SIG-M5 treated with dmso at 0.1 percent for 504 hours (cell line): Measurements from ENCODE around the gene ABCA10.
"Not testable (repeated sequence)": the region's sequence is repeated elsewhere in the genome, so short reads cannot be mapped to it uniquely, and the experiment has no call there.

ENCODE experiments used
- DNase-seq: peaks from one replicate; lab custom pipeline; 2025; ENCODE audit not compliant: unreplicated experiment; lab: John Stamatoyannopoulos, UW

Gene ABCA10

DNA sequence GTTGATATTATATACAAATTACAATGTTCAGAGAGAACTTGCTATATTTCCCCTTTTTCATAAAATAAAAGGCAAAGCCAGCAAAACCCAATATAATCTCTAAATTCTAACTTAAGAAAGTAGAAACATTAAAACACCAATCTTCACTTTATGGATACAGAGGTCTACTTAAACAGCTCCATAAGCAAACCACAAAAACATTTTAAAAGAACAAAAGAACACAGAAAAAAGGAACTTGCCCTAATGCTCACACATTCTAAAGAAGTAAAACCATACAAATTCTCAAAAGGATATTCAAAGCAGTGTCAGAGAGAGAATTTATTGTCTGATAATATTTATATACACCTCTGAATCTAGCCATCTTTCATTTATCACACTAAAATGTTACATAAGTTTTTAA, 606 bp downstream of the ABCA10 start:
- no peak for DNase-seq

DNA sequence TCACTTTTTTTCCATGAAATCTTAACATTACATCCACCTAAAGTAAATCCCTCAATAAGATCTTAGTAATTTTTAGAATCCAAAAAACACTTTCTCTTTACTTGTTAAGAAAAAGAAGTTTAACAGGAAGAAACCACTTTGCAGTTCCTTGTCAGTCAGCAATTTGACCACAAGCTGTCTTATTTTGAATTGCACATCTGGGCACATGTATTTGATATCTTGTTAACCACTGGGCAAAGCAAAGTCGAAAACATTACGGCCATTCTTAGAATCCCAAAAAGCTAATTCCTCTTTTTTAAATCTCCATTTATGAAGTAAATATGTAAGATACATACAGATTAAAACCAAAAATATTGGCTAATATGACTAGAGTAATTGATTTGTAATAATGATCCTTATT, 1.1 kb downstream of the ABCA10 start:
- DNase-seq = no peak

- DNase-seq = no peak
Measured at GRCh38 chr17:69223809-69224208, 4.8 kb downstream of the ABCA10 start.

DNA sequence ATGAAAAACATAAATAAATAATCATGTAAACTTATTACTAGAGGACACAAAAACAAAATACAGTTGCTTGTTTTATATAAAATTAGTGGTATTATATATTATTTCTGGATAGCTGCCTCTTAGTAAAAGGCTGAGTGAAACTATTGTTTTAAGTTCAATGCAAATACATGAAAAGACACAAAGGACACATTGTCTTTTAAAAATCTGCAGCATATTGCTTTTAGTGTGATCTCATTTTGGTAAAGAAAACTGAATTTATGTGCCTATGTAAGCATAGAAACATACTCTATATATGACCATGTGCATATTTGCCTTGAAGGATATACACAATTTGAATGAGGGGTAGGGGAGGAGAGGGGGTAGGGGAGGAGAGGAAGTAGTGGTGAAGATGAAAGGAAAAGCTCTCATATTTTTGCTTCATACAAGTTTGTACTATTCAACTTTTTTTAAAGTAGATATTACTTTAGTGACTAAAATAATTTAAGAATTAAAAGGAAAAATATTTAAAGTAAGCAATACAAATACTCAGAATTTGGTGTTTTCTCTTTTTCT, 5.8 kb downstream of the ABCA10 start:
- DNase-seq = no peak

DNA sequence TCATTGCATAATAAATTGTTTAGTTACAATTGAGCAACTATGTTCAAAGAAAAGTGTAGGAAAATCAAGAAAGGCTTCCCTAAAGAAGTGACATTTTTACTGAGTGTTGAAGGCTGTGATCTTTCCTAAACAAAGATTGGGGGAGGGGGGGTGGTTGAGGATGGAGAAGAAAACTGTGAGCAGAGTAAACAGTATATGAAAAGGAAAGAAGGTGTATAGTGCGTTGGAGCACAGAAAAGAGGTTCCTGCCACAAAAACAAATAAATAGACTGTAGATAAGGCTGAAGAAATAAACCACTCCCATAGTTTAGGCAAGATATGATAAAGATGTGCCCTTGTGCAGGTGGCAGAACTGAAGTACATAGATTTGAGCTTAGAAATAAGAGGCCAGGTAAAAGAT, 8.5 kb downstream of the ABCA10 start:
- no peak for DNase-seq

- DNase-seq = no peak
Measured at GRCh38 chr17:69218986-69219385, 9.6 kb downstream of the ABCA10 start.

DNA sequence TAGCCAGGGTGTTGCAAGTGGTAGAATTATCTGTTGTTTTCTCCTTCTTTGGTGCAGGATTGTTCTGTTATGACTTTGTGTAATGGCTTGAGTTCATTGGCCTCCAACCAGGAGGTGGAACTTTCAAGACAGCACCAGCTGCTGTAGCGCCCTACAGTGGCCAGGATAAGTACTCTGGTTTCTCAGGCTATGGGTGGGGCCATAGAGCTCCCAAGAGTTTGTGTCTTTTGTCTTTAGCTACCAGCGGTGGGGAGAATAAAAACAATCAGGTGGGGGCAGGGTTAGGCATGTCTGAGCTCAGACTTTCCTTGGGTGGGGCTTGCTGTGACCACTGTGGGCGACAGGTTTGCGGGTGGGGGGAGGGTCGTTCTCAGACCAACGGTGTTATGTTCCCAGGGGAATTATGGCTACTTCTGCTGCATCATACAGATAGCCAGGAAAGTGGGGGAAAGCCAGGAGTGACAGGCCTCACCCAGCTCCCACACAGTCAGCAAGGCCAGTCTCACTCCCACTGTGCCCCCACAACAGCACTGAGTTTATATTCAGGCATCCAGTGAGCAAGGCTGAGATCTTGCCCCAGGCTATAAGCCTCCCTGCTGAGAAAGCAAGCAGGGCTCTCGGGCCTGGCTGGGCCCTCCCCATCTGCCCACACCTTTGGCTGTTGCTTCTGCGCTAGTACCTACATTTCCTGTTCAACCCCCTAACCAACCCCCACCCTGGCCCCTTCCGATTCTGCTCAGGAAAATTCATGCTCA, 15.4 kb downstream of the ABCA10 start:
- no peak for DNase-seq

GRCh38 chr17:69208640-69209039, 20.0 kb downstream of the ABCA10 start:
- no peak for DNase-seq

- peak; percentile 44 for DNase-seq
Measured at GRCh38 chr17:69207151-69207550, 21.5 kb downstream of the ABCA10 start.

DNA sequence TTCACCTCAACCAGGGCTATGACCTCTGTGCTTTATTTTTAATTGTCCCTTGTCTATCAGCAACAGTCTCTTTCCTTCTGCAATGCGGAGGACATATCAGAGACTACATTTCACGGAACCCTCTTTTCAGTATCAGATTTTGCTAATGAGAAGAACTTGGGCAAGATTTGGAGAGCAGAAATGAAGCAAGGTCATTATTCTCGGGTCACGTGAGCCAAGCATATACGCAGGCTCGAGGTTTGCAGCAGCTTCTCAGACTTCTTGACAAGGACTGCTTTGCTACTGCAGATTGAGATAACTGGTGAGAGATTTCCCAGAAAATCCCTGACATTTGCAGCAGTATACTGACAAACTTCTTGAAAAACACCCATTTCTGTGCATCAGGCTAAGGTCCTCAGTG, 30.4 kb downstream of the ABCA10 start:
- DNase-seq = no peak

- DNase-seq = not testable (repeated sequence)
Measured at GRCh38 chr17:69196105-69196653, 32.4 kb downstream of the ABCA10 start.

DNA sequence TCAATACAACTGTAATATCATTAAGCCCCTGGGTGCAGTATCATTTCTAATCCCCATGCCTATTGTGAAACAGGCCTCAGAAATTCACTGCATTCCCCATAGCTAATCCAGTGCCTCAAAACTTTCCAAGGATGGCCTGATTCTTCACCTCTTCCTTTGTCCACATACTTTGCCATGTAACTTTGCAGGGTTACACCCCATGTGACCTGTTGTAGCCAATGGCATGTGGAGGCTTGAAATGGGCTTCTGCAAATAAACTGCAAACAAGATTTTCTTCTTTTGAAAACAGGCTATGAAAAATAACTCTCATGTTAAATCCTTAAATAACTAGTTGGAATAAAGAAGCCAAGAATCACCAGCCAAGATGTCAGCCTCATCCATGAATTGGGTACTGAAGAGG, 35.9 kb downstream of the ABCA10 start:
- no peak for DNase-seq

DNA sequence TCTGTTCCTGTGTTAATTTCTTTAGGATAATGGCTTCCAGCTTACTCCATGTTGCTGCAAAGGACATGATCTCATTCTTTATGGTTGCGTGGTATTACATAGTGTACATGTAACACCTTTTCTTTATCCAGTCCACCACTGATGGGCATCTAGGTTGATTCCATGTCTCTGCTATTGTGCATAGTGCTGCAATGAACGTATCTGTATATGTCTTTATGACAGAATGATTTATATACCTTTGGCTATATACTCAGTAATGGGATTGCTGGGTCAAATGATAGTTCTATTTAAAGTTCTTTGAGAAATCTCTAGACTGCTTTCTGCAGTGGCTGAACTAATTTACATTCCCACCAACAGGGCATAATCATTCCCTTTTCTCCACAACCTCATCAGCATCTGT, 39.8 kb downstream of the ABCA10 start:
- no peak for DNase-seq

DNA sequence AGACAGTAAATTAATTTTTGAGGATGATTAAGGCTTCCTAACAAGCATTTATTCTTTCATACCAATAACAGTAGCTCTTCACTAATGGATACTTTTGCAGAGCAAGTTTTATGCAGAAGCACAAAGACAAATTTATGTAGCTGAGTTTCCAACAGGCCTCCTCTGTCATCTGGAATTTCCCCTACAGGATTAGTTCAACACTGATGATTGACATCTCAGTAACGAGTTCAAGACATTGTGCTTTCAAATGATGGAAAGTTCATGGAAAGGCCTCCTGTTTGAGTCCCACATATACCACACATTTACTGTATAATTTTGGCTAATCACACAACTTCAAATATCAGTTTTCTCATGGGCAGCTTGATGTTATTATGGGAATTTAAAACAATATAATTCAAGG, 40.6 kb downstream of the ABCA10 start:
- DNase-seq = no peak

DNA sequence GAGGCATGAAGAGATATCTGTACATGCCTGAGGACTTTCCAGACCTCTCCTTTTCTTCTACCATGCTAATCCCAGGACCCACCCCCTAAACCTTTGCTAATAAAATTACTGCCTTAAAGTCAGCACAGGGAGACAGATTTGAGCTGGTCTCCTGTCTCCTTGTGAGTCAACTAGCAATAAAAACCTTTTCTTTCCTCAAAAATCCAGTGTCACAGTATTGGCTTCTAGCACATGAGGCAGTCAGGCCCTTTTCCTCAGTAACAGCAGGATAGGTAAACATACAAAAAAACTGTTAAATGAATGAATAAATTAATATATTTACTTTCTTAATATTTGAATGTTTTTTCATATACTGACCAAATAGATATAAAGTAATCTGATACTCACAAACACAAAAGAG, 41.3 kb downstream of the ABCA10 start:
- no peak for DNase-seq

- no peak for DNase-seq
Measured at GRCh38 chr17:69179227-69179952, 49.2 kb downstream of the ABCA10 start.

GRCh38 chr17:69176457-69176795, 52.2 kb downstream of the ABCA10 start:
- DNase-seq = no peak

DNA sequence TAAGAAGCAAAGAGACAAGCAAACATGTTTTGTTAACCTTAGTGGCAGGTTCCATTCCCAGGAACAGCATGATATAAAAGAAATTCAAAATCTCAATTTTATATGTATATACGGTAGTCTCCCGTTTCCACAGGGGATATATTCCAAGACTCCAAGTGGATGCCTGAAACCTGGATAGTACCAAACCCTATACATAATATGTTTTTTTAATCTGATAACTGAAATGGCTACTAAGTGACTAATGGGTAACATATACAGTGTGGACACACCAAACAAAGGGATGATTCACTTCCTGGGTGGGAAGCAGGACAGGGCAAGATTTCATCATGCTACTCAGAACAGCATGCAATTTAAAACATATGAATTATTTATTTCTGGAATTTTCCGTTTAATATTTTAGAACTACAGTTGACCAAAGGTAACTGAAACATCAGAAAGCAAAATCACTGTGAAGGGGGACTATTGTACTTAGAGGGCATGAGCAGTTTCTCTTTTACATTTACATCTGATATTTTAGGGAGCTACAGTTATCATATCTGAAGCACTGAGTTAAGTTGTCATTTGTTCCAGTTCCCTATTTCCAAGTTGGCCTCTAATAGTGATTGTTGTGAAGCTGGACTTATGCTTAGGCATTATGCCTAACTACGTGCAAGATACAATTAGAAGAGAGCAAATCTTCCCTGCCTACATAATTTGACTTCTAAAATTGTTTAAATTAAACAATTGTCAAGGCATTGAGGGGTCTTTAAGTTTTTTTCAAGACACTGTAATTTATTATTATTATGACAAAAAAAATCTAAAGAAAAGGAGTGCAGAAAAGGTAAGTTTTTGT, 52.8 kb downstream of the ABCA10 start:
- DNase-seq = peak; percentile 78

- no peak for DNase-seq
Measured at GRCh38 chr17:69175262-69175624, 53.4 kb downstream of the ABCA10 start.

- DNase-seq = no peak
Measured at GRCh38 chr17:69173118-69173517, 55.5 kb downstream of the ABCA10 start.

GRCh38 chr17:69170377-69170776, 58.2 kb downstream of the ABCA10 start:
- peak; percentile 67 for DNase-seq
